GM23338 (cell line): Measurements from ENCODE around the gene SORCS2. TPM values are rescaled to one million over a fixed set of nuclear protein-coding genes. Genes with fewer than 3 reads are reported as not detected.

ENCODE experiments used
- ATAC-seq: fragments of 200-7000 bp; cut with Tn5 transposase; 3 replicates; pipeline ENCODE4 v1.9.1; 2020
- DNase-seq: peaks from one replicate; pipeline ENCODE4 v3.0.0-alpha.2; 2015; ENCODE audit warnings: low spot score
- H2AFZ ChIP-seq: fragments of 200-600 bp; sonication (generic); 2 replicates; pipeline ENCODE4 v1.8.0; 2016; ENCODE audit warnings: antibody characterized with exemption, mild to moderate bottlenecking, moderate library complexity
- H3F3A ChIP-seq: fragments of 200-600 bp; sonication (generic); replicated peaks from 2 replicates; pipeline ENCODE4 v1.8.0; 2017; ENCODE audit warnings: antibody characterized with exemption, mixed run types, low read depth
- H3K27ac ChIP-seq: fragments of 200-600 bp; sonication (generic); 2 replicates; pipeline ENCODE4 v1.6.1; 2016; ENCODE audit warnings: low read depth
- H3K27me3 ChIP-seq: fragments of 200-600 bp; sonication (generic); 2 replicates; pipeline ENCODE4 v1.8.0; 2016; ENCODE audit warnings: mild to moderate bottlenecking, mixed run types, moderate library complexity; ENCODE audit not compliant: insufficient read depth
- H3K36me3 ChIP-seq: fragments of 200-600 bp; sonication (generic); 2 replicates; pipeline ENCODE4 v1.8.0; 2016; ENCODE audit warnings: mild to moderate bottlenecking; ENCODE audit not compliant: insufficient read depth
- H3K4me1 ChIP-seq: fragments of 200-600 bp; sonication (generic); 2 replicates; pipeline ENCODE4 v1.8.0; 2016; ENCODE audit warnings: mild to moderate bottlenecking, moderate library complexity; ENCODE audit not compliant: insufficient read depth
- H3K4me2 ChIP-seq: fragments of 200-600 bp; sonication (generic); 2 replicates; pipeline ENCODE4 v1.7.1; 2017; ENCODE audit warnings: mixed run types
- H3K4me3 ChIP-seq: fragments of 200-600 bp; sonication (generic); 2 replicates; pipeline ENCODE4 v1.6.1; 2016; ENCODE audit warnings: mixed run types
- H3K79me2 ChIP-seq: fragments of 200-600 bp; sonication (generic); replicated peaks from 2 replicates; pipeline ENCODE4 v1.8.0; 2017; ENCODE audit warnings: mild to moderate bottlenecking; ENCODE audit not compliant: insufficient read depth
- H3K9me2 ChIP-seq: fragments of 200-600 bp; sonication (generic); 2 replicates; pipeline ENCODE4 v1.8.0; 2017; ENCODE audit not compliant: insufficient read depth
- H4K20me1 ChIP-seq: fragments of 200-600 bp; sonication (generic); replicated peaks from 2 replicates; pipeline ENCODE4 v1.8.0; 2017; ENCODE audit warnings: mild to moderate bottlenecking; ENCODE audit not compliant: insufficient read depth
- H3K27ac Mint-ChIP-seq: 2 replicates; pipeline ENCODE4 v1.8.0; 2020; ENCODE audit warnings: inconsistent platforms, mild to moderate bottlenecking, moderate library complexity, mixed read lengths
- H3K27me3 Mint-ChIP-seq: 3 replicates; pipeline ENCODE4 v1.8.0; 2022; ENCODE audit warnings: low read depth, mild to moderate bottlenecking, moderate library complexity, mixed read lengths, inconsistent platforms; ENCODE audit not compliant: insufficient read depth, poor library complexity
- H3K36me3 Mint-ChIP-seq: 3 replicates; pipeline ENCODE4 v1.8.0; 2021; ENCODE audit warnings: low read depth, mild to moderate bottlenecking, inconsistent platforms, moderate library complexity, mixed read lengths
- H3K4me1 Mint-ChIP-seq: 3 replicates; pipeline ENCODE4 v1.8.0; 2020; ENCODE audit warnings: mild to moderate bottlenecking, inconsistent platforms, mixed read lengths
- H3K4me3 Mint-ChIP-seq: 3 replicates; pipeline ENCODE4 v1.8.0; 2021; ENCODE audit warnings: moderate library complexity, mild to moderate bottlenecking, inconsistent platforms, mixed read lengths
- H3K9me3 Mint-ChIP-seq: 3 replicates; pipeline ENCODE4 v1.8.0; 2020; ENCODE audit warnings: moderate library complexity, mild to moderate bottlenecking, inconsistent platforms, mixed read lengths
- CREB1 ChIP-seq: fragments of 250-450 bp; sonication (Bioruptor Pico); IDR thresholded peaks from 2 replicates; pipeline ENCODE4 v1.5.0; 2020; ENCODE audit warnings: low read depth, mild to moderate bottlenecking, moderate library complexity
- CTCF ChIP-seq, 2 experiments: fragments of 200-600 bp in 1 of 2; sonication (generic) in 1 of 2; conservative IDR thresholded peaks; 2 replicates each; pipeline versions ENCODE4 v1.5.1 to v1.6.1; 2016 to 2017; ENCODE audit warnings: antibody characterized with exemption in 2 of 2, low read depth in 2 of 2, mild to moderate bottlenecking in 2 of 2, moderate library complexity in 1 of 2
- EZH2 ChIP-seq: fragments of 200-600 bp; sonication (generic); IDR thresholded peaks from one replicate; pipeline ENCODE4 v1.8.0; 2017; ENCODE audit warnings: antibody characterized with exemption, mild to moderate bottlenecking, low read depth; ENCODE audit not compliant: unreplicated experiment
- EZH2phosphoT487 ChIP-seq: fragments of 200-600 bp; sonication (generic); IDR thresholded peaks from one replicate; pipeline ENCODE4 v1.8.1; 2018; ENCODE audit warnings: antibody characterized with exemption; ENCODE audit not compliant: unreplicated experiment
- JUNB ChIP-seq: IDR thresholded peaks from one replicate; pipeline ENCODE4 v1.6.1; 2016; ENCODE audit warnings: antibody characterized with exemption; ENCODE audit not compliant: unreplicated experiment
- NANOG ChIP-seq: IDR thresholded peaks from 2 replicates; pipeline ENCODE4 v1.6.1; 2016; ENCODE audit warnings: antibody characterized with exemption, borderline replicate concordance
- POLR2AphosphoS5 ChIP-seq: IDR thresholded peaks from 2 replicates; pipeline ENCODE4 v1.6.1; 2016; ENCODE audit warnings: antibody characterized with exemption, low read depth
- REST ChIP-seq: IDR thresholded peaks from one replicate; pipeline ENCODE4 v1.6.1; 2018; ENCODE audit warnings: antibody characterized with exemption; ENCODE audit not compliant: unreplicated experiment
- STAT1 ChIP-seq: IDR thresholded peaks from one replicate; pipeline ENCODE4 v1.6.1; 2016; ENCODE audit warnings: antibody characterized with exemption; ENCODE audit not compliant: unreplicated experiment
- ZNF114 ChIP-seq: fragments of 250-450 bp; sonication (Bioruptor Pico); IDR thresholded peaks from 2 replicates; pipeline ENCODE4 v1.5.0; 2020; ENCODE audit warnings: mild to moderate bottlenecking, moderate library complexity
- ZNF331 ChIP-seq: fragments of 250-450 bp; sonication (Bioruptor Pico); IDR thresholded peaks from 2 replicates; pipeline ENCODE4 v1.5.0; 2020; ENCODE audit warnings: low read depth, mild to moderate bottlenecking, moderate library complexity
- polyA plus RNA-seq: library from polyadenylated mRNA; unstranded; fragments of >200 nt; fragmentation: Nextera tagmentation; extraction: Ambion mirVana; gene quantifications from 2 replicates; pipeline ENCODE4 v1.2.1, GENCODE V29; 2016
- total RNA-seq: library from RNA; depleted of rRNA; stranded (reverse); fragments of >200 nt; shearing (Covaris generic); gene quantifications from 2 replicates; pipeline ENCODE4 v1.2.3, GENCODE V29; 2014
- TF ChIP-seq, protein P1 (sequence below): fragments of 250-450 bp; sonication (Bioruptor Pico); IDR thresholded peaks from 2 replicates; pipeline ENCODE4 v1.5.0; 2020; ENCODE audit warnings: mild to moderate bottlenecking, moderate library complexity
- TF ChIP-seq, protein P2 (sequence below): IDR thresholded peaks from 2 replicates; pipeline ENCODE4 v1.6.1; 2016; ENCODE audit warnings: antibody characterized with exemption

The SORCS2 gene
- total and polyA plus RNA-seq, 2 experiments from 2014 or later: 0.47 to 2.4 TPM

GRCh38 chr4:7374571-7374970 lies 182.2 kb downstream of the SORCS2 start:
- Histone ChIP-seq H3K27ac (no peak overlapping the region), H3K79me2 (no peaks in the 10 kb centered on the region), H3K36me3 (no peaks in the 10 kb centered on the region), H3K9me2 (no peaks in the 10 kb centered on the region), H3K4me3 (no peak overlapping the region), H4K20me1 (no peaks in the 10 kb centered on the region), H3K27me3 (no peaks in the 10 kb centered on the region), H3K4me1 (no peaks in the 10 kb centered on the region), H3K4me2 (no peak overlapping the region), H3F3A (no peaks in the 10 kb centered on the region), H2AFZ (no peak overlapping the region)
- Mint-ChIP-seq H3K4me3 (no peak overlapping the region), H3K9me3 (no peaks in the 10 kb centered on the region; the same call in 2 of the 3 replicates), H3K4me1 (no peaks in the 10 kb centered on the region), H3K36me3 (no peaks in the 10 kb centered on the region), H3K27ac (no peak overlapping the region), H3K27me3 (peaks cover 18% of the 10 kb centered on the region)
- DNase-seq: no peak
- ATAC-seq: no peak
- no peak for TF ChIP-seq EZH2phosphoT487
- TF ChIP-seq JUNB: no peak
- no peak for TF ChIP-seq POLR2AphosphoS5
- TF ChIP-seq, protein P1, sequence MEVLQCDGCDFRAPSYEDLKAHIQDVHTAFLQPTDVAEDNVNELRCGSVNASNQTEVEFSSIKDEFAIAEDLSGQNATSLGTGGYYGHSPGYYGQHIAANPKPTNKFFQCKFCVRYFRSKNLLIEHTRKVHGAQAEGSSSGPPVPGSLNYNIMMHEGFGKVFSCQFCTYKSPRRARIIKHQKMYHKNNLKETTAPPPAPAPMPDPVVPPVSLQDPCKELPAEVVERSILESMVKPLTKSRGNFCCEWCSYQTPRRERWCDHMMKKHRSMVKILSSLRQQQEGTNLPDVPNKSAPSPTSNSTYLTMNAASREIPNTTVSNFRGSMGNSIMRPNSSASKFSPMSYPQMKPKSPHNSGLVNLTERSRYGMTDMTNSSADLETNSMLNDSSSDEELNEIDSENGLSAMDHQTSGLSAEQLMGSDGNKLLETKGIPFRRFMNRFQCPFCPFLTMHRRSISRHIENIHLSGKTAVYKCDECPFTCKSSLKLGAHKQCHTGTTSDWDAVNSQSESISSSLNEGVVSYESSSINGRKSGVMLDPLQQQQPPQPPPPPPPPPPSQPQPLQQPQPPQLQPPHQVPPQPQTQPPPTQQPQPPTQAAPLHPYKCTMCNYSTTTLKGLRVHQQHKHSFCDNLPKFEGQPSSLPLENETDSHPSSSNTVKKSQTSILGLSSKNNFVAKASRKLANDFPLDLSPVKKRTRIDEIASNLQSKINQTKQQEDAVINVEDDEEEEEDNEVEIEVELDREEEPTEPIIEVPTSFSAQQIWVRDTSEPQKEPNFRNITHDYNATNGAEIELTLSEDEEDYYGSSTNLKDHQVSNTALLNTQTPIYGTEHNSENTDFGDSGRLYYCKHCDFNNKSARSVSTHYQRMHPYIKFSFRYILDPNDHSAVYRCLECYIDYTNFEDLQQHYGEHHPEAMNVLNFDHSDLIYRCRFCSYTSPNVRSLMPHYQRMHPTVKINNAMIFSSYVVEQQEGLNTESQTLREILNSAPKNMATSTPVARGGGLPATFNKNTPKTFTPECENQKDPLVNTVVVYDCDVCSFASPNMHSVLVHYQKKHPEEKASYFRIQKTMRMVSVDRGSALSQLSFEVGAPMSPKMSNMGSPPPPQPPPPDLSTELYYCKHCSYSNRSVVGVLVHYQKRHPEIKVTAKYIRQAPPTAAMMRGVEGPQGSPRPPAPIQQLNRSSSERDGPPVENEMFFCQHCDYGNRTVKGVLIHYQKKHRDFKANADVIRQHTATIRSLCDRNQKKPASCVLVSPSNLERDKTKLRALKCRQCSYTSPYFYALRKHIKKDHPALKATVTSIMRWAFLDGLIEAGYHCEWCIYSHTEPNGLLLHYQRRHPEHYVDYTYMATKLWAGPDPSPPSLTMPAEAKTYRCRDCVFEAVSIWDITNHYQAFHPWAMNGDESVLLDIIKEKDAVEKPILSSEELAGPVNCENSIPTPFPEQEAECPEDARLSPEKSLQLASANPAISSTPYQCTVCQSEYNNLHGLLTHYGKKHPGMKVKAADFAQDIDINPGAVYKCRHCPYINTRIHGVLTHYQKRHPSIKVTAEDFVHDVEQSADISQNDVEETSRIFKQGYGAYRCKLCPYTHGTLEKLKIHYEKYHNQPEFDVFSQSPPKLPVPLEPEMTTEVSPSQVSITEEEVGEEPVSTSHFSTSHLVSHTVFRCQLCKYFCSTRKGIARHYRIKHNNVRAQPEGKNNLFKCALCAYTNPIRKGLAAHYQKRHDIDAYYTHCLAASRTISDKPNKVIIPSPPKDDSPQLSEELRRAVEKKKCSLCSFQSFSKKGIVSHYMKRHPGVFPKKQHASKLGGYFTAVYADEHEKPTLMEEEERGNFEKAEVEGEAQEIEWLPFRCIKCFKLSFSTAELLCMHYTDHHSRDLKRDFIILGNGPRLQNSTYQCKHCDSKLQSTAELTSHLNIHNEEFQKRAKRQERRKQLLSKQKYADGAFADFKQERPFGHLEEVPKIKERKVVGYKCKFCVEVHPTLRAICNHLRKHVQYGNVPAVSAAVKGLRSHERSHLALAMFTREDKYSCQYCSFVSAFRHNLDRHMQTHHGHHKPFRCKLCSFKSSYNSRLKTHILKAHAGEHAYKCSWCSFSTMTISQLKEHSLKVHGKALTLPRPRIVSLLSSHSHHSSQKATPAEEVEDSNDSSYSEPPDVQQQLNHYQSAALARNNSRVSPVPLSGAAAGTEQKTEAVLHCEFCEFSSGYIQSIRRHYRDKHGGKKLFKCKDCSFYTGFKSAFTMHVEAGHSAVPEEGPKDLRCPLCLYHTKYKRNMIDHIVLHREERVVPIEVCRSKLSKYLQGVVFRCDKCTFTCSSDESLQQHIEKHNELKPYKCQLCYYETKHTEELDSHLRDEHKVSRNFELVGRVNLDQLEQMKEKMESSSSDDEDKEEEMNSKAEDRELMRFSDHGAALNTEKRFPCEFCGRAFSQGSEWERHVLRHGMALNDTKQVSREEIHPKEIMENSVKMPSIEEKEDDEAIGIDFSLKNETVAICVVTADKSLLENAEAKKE (CRISPR knock-in tag): no peak
- TF ChIP-seq ZNF331 (CRISPR knock-in tag): no peak
- no peak for TF ChIP-seq EZH2
- no peak for TF ChIP-seq CTCF (conservative IDR thresholded peaks at IDR 0.05; ENCODE audit: low read depth in 2 of 2)
- TF ChIP-seq, protein P2, sequence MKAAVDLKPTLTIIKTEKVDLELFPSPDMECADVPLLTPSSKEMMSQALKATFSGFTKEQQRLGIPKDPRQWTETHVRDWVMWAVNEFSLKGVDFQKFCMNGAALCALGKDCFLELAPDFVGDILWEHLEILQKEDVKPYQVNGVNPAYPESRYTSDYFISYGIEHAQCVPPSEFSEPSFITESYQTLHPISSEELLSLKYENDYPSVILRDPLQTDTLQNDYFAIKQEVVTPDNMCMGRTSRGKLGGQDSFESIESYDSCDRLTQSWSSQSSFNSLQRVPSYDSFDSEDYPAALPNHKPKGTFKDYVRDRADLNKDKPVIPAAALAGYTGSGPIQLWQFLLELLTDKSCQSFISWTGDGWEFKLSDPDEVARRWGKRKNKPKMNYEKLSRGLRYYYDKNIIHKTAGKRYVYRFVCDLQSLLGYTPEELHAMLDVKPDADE: no peak
- TF ChIP-seq CREB1 (CRISPR knock-in tag): no peak
- no peak for TF ChIP-seq ZNF114 (CRISPR knock-in tag)
- TF ChIP-seq STAT1: no peak
- no peak for TF ChIP-seq NANOG
- TF ChIP-seq REST: no peak
